Measurements from ENCODE around the gene PLXNA2.

DNA sequence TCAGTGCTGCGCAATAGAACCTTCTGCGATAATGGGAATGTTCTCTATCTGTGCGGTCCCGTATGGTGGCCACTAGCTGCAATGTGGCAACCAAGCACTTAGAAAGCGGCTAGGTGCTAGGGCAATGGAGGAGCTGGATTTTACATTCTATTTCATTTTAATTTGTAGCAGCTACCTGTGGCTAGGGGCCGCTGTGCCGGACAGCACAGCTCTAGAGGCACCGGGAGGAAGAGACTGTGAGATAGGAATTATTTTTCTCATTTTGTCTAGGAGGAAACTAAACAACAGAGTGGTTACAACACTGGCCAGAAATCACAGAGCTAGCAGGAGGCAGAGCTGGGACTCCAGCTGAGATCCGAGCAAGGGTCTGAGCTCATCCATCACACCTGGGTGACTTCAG lies 202.7 kb downstream of the PLXNA2 start:
- TF ChIP-seq CHD4 (IDR thresholded peaks at IDR 0.05; ENCODE audit: borderline replicate concordance): no peak
- TF ChIP-seq, protein P1, sequence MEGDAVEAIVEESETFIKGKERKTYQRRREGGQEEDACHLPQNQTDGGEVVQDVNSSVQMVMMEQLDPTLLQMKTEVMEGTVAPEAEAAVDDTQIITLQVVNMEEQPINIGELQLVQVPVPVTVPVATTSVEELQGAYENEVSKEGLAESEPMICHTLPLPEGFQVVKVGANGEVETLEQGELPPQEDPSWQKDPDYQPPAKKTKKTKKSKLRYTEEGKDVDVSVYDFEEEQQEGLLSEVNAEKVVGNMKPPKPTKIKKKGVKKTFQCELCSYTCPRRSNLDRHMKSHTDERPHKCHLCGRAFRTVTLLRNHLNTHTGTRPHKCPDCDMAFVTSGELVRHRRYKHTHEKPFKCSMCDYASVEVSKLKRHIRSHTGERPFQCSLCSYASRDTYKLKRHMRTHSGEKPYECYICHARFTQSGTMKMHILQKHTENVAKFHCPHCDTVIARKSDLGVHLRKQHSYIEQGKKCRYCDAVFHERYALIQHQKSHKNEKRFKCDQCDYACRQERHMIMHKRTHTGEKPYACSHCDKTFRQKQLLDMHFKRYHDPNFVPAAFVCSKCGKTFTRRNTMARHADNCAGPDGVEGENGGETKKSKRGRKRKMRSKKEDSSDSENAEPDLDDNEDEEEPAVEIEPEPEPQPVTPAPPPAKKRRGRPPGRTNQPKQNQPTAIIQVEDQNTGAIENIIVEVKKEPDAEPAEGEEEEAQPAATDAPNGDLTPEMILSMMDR (IDR thresholded peaks at IDR 0.05): no peak
- TF ChIP-seq HOXA7 (CRISPR knock-in tag; IDR thresholded peaks at IDR 0.05): no peak
- TF ChIP-seq, protein P2, sequence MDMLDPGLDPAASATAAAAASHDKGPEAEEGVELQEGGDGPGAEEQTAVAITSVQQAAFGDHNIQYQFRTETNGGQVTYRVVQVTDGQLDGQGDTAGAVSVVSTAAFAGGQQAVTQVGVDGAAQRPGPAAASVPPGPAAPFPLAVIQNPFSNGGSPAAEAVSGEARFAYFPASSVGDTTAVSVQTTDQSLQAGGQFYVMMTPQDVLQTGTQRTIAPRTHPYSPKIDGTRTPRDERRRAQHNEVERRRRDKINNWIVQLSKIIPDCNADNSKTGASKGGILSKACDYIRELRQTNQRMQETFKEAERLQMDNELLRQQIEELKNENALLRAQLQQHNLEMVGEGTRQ (IDR thresholded peaks at IDR 0.05): no peak
- TF ChIP-seq BHLHE40 (IDR thresholded peaks at IDR 0.05; ENCODE audit: low read depth, low read length): no peak
- no peak for TF ChIP-seq RAD21 (conservative IDR thresholded peaks at IDR 0.05 in 1 of 2, IDR thresholded peaks at IDR 0.05 in 1 of 2)
- TF ChIP-seq, protein P3, sequence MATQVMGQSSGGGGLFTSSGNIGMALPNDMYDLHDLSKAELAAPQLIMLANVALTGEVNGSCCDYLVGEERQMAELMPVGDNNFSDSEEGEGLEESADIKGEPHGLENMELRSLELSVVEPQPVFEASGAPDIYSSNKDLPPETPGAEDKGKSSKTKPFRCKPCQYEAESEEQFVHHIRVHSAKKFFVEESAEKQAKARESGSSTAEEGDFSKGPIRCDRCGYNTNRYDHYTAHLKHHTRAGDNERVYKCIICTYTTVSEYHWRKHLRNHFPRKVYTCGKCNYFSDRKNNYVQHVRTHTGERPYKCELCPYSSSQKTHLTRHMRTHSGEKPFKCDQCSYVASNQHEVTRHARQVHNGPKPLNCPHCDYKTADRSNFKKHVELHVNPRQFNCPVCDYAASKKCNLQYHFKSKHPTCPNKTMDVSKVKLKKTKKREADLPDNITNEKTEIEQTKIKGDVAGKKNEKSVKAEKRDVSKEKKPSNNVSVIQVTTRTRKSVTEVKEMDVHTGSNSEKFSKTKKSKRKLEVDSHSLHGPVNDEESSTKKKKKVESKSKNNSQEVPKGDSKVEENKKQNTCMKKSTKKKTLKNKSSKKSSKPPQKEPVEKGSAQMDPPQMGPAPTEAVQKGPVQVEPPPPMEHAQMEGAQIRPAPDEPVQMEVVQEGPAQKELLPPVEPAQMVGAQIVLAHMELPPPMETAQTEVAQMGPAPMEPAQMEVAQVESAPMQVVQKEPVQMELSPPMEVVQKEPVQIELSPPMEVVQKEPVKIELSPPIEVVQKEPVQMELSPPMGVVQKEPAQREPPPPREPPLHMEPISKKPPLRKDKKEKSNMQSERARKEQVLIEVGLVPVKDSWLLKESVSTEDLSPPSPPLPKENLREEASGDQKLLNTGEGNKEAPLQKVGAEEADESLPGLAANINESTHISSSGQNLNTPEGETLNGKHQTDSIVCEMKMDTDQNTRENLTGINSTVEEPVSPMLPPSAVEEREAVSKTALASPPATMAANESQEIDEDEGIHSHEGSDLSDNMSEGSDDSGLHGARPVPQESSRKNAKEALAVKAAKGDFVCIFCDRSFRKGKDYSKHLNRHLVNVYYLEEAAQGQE (IDR thresholded peaks at IDR 0.05): no peak
- no peak for TF ChIP-seq POLR2A (IDR thresholded peaks at IDR 0.05; ENCODE audit: low read length)
- TF ChIP-seq HDAC2 (IDR thresholded peaks at IDR 0.05): no peak
- TF ChIP-seq SMC3 (IDR thresholded peaks at IDR 0.05): no peak
- TF ChIP-seq MYC (IDR thresholded peaks at IDR 0.05; ENCODE audit: borderline replicate concordance, low read length): no peak
- TF ChIP-seq TP53 (CRISPR knock-in tag; IDR thresholded peaks at IDR 0.05): no peak
